Femur (tissue), 1 donor: ENCODE measurements around the gene FANCC.
A peak's percentile ranks its signal among the peaks of the same experiment; 100 is the strongest.
"Not testable (repeated sequence)": the region's sequence is repeated elsewhere in the genome, so short reads cannot be mapped to it uniquely, and the experiment has no call there.

Experiments
- DNase-seq: peaks from one replicate; pipeline ENCODE4 v3.0.0-alpha.2; 2017

FANCC gene

GRCh38 chr9:95276395-95276954, 41.0 kb downstream of the FANCC start:
- DNase-seq, result no peak

- not testable (repeated sequence) for DNase-seq
Observed at GRCh38 chr9:95274160-95274559, 43.3 kb downstream of the FANCC start.

- no peak for DNase-seq
Observed at GRCh38 chr9:95273369-95274022, 44.0 kb downstream of the FANCC start.

- DNase-seq, result no peak
Observed at GRCh38 chr9:95272830-95273229, 44.7 kb downstream of the FANCC start.

- no peak for DNase-seq
Observed at GRCh38 chr9:95270790-95271189, 46.7 kb downstream of the FANCC start.

GRCh38 chr9:95269803-95270773, 47.4 kb downstream of the FANCC start:
- not testable (repeated sequence) for DNase-seq

- DNase-seq, result peak; percentile 47
Observed at GRCh38 chr9:95268681-95269080, 48.8 kb downstream of the FANCC start.

- no peak for DNase-seq
Observed at GRCh38 chr9:95266649-95267048, 50.9 kb downstream of the FANCC start.

DNA sequence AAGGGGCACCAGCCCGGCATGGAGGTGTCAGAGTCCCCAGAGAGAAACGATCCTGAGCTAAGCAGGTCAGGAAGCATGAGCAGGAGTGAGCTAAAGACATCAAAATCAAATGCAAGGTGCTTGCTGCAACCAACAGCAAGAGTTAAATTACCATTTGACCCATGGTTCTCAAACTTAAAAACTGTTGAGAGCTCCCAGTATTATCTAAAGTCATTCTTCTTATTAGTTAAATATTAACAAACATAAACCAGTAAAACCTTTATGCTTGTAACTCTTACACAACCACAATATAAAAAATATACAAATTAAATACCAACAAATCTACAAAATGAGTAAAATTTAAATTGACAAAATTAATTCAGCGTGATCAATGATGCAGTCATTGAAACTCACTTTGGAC, 51.5 kb downstream of the FANCC start:
- no peak for DNase-seq

GRCh38 chr9:95264954-95265615, 52.4 kb downstream of the FANCC start:
- no peak for DNase-seq

- DNase-seq, result no peak
Observed at GRCh38 chr9:95261890-95262289, 55.6 kb downstream of the FANCC start.

DNA sequence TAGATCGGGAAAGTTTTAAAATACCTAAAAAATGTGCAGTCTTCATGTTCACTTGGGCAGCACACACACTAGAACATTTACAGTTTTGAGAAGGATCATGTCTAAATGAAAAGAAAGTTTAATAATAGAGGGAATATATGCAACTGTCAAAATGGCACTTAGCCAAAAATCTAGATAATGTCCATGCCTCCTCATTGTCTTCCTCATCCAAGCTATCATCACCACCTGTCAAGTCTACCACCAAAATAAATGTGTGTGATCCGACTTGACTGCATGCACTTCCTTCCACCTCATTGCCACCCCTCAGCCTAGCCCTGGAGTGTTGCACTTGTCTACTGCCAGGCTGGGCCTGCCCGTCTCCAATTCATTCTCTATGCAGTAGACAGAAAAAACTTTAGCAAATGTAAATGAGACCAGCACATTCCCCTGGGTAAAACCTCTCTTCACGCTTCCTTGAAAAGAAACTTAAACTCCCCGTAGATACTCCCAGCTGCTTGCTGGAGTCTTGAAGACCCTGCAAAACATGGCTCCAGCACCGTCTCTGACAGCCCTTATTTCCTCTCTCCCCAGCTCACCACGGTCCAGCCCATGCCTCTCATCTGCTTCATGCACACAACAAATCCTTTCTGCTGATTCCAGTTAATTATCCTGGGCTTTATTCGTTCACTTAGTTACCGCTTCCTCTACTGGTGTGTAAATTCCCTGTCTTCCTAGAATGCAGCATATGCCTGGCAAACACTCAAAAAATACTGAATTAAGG, 66.9 kb downstream of the FANCC start:
- DNase-seq, result no peak

GRCh38 chr9:95249986-95250385, 67.5 kb downstream of the FANCC start:
- DNase-seq, result no peak

GRCh38 chr9:95246547-95246946, 71.0 kb downstream of the FANCC start:
- no peak for DNase-seq

DNA sequence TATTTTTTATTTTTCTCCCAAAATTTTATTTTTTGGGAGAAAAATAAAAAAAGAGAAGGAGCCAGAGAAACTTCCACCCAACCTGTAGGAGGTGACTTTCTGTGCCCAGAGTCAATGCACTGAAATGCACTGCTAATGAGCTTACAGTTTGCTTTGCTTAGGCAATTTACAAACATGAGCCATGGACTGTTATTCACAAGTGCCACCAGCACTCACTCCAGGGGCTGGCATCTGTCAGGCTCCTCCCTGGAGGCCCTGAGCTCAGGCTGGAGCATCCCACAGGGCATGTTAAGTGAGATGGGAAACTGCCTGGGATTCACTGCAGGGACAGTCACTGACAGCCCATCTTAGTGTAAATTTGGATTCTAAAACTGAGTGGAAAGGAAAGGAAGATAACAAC, 74.9 kb downstream of the FANCC start:
- DNase-seq, result no peak

DNA sequence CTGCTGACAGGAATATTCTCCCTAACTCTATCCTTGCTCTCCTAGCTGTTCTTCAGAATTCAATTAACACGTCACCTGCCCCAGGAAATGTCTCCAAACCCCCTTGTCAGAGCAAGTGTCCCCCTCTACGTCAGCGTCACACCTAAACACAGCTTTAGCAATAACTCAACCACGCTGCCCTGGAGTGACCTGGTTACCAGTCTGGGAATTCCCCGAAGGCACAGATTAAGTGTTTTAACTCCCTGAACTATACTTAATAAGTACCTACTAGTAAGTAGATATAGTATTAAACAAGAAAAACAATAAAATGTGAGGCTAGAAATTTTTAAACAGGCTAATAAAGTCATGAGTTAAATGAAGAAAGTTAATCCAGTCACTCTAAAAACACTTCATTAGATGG, 78.4 kb downstream of the FANCC start:
- DNase-seq, result no peak

DNA sequence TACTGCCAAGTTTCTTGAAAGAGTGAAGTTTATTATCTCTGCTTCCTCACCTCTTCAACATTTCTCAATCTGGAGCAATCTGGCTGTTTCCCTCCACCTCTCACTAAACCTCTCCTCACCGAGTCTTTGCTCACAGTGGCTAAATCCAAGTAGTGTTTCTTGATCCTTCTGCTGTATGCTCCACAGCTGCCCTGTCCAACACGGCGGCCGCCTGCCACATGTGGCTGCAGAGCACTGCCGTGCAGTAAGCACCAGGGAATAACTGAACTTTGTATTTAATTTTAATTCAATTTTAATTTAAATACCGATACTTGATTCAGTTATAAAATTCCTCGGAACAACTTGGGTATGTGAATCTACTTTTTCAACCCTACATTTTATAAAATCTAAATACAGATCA, 80.2 kb downstream of the FANCC start:
- no peak for DNase-seq

DNA sequence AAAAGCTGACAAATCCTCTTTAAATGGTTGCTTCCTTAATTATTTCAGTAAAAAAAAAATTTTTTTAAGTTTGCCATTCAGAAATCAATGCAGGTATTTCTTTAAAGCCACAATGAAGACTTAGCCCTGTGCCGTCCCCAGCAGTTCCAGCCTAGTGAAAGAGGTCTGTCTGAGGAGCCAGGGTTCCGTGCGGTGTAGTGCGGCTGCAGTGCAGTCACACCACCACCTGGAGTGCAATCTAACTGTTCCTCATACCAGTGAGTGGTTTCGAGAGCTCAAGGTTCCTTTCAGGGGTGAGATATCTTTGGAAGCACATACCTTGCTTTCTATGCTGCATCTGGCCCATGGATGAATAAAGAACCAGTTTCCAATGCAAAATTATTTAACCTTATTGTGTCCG, 87.5 kb downstream of the FANCC start:
- no peak for DNase-seq

GRCh38 chr9:95229230-95229915, 88.1 kb downstream of the FANCC start:
- DNase-seq, result no peak

GRCh38 chr9:95226921-95227320, 90.6 kb downstream of the FANCC start:
- DNase-seq, result no peak

DNA sequence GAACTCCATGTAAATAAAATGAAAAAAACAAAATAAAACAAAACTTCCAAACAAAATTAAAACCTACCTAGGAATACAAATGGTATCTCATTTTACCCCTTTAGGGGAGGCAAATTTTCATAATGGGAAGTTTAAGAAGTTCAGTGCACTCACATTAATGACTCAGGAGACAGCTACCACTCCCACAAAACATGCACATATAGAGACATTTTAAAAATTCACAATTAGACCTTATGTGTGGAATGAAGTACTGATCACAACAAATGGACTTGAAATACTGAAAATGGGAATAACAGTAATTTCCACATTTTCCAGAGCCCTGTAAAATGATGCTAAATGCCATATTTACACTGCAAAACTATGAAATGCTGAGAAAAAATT, 91.8 kb downstream of the FANCC start:
- no peak for DNase-seq
